Activated T-helper 9 cell treated with anti-CD3 and anti-CD28 coated beads, Interleukin-2, amount 50 U/mL, for 16 hours (primary cell): ENCODE measurements around the gene PHRF1.
A peak's percentile ranks its signal among the peaks of the same experiment; 100 is the strongest.

Source experiments
- DNase-seq: peaks from one replicate; pipeline ENCODE4 v3.0.0-alpha.2; 2020; ENCODE audit warnings: low read depth

PHRF1 gene

DNA sequence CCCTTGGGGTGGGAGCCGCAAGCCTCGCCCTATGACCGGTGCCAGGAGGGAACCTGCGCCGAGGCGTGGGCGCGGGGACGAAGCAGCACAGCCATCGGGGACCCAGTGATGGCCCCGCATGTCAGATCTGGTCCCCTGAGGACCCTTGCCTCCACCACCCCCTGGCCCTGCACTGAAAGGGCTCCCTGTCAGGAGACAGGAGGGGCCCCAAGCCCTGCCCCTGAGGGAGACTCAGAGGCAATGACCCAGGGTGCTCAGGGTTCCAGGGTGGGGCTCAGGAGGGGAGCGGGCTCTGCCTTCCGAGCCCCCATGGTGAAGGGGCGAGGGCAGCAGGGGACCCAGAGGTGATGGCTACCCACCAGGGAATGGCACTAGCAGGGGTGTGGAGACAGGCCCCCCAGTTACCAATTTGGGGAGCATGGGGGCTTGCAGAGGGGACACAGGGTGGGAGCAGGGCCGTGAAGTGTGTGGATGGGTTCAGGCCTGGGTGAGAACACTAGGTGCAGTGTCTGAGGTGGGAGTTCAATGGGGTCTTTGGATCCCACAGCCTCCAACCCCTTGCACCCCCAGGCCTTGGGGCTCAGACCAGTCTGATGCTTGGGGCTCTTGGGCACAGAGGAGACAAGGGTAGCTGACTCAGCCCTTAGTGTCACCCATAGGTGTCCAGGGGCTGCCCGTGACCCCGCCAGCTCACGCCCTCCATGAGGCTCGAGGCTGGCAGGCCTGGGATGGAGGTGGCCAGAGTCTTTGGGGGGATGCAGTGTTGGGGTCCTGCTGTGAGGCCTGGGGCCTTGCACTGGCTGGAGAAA is 38.4 kb upstream of the PHRF1 start:
- no peak for DNase-seq

DNA sequence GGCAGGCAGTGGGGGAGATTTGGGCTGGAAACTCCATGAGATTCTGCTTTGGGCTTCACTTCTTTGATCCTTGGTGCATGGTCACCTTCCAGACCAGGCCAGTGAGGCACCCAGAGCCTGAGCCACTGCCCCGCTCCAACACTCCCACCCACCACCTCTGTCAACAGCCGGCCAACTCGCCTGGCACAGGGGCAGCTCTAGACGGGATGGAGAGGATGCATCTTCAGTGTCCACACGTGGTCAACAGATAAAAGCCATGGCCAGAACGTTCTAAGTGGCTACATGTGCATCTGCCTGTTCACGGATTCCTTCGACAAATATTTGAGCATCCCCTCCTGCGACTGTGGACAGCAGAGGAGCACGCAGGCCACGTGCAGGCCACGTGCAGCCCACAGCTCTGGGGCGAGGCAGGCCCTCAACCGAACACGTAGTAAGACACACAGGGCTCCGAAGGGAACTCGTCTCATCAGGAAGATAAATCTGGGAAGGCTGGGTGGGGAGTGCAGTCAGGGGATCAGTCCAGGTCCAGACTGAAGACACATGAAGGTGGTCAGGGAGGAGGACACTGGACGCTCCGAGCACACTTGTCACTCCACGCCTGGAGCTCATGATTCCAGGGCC is 37.7 kb upstream of the PHRF1 start:
- DNase-seq, result no peak

DNA sequence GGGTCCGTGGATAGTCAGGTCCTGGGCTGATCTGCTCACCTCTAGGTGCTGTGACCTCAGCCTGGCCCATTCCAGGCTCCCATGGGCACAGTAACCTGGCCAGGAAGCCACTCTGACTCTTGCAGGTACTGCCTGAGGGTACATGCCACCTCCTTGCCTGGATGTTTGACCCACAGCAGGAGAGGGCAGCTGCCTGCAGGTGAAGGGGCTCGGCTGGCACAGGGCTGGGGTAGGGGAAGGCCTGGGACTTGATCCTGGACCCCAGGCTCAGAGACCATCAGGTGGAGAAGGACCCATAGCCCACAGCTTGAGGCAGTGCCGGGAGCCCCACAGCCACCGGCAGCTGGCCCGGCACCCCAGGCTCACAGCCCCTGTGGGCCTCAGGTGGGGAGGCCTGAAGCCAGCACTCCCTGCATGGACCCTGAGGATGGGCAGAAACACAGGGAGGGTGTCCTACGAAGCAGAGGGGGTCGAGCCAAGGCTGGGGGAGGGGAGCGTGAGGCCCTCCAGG is 36.2 kb upstream of the PHRF1 start:
- no peak for DNase-seq

DNA sequence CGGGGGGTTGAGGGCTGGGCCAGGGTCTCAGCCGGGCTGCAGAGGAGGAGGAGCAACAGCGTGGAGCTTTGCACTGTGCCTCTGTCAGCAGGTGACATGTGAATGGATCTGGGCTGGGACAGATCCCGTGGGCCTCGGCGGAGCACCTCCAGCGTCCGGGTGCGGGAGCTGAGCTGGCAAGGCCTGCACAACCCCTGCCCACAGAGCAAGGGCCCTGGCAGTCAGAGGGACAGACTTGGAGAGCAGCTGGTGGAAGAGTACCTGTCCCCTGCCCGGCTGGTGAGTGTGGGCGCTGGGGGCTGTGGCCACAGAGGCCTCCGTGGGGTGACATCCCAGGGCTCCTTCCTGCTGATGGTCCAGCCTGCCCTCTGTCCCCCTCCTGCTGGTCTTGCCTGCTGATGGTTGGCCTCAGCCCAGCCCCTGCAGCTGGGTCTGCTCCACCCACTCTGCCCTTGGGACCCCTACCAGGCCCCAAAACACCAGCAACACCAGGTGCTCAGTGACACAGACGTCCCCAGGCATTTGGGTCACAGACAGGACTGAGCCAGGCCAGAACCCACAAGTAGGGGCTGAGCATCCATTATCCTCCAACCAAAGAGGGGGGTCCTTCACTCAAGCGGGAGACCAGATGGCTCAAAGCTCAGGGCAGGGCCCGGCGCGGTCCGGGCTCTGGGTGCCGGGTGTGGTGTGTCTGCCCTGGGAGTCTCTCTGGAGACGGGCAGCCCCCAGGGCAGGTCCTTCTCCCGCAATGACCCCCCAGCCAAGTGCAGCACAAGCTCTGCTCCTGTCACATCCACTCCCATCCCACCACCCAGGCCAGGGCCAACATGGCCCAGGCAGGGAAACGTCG is 35.5 kb upstream of the PHRF1 start:
- no peak for DNase-seq

DNA sequence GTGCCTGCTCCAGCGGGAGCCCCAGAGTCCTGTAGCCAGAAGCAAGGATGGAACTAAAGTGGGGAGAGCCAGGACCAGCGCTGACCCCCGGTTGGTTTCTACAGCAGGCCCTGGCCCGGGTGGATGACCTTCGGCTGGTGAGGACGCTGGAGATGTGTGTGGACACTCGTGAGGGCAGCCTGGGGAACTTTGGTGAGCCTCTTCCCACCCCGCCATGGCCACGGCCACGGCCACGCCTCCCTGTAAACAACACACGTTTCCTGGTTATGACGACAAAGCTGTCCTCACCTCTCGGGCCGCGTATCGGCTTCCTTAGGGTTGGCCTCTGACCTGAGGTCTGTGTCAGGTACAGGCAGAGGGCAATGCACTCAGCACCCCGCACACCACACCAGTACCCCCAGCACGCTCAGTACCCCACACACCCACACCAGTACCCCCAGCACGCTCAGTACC is 34.8 kb upstream of the PHRF1 start:
- no peak for DNase-seq

DNA sequence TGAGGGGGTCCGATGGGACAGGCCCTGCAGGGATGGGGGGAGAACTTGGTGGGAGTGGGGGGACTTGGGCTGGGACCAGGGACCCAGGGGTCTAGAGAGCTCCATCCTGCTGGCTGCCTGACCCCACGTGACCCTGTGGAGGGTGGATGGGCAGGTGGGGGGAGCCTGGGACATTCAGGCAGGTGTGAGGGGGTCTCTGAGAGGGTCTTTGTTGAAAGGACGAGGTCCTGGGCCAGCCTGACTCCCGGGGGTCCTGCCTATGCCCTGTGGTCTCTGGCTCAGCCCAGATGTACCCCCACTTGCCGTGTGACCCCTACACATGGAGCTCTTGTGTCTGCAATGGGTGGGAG is 31.5 kb upstream of the PHRF1 start:
- DNase-seq, result no peak

DNA sequence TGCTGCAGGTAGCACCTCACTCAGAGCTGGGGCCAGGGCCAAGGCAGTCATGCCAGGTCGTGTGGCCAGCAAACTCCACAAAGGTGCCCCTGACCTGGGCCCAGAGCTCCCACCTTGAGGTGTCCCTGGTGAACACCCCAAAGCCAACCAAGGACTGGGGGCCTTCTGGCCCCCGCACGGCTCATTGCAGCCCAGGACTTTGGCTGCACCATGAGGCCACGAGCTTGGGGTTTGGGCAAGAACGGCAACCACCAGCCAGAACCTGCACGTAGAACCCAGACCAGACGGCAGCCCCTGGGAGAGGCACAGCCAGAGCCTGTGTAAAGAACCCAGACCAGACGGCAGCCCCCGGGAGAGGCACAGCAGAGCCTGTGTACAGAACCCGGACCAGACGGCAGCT is 31.1 kb upstream of the PHRF1 start:
- DNase-seq, result no peak

DNA sequence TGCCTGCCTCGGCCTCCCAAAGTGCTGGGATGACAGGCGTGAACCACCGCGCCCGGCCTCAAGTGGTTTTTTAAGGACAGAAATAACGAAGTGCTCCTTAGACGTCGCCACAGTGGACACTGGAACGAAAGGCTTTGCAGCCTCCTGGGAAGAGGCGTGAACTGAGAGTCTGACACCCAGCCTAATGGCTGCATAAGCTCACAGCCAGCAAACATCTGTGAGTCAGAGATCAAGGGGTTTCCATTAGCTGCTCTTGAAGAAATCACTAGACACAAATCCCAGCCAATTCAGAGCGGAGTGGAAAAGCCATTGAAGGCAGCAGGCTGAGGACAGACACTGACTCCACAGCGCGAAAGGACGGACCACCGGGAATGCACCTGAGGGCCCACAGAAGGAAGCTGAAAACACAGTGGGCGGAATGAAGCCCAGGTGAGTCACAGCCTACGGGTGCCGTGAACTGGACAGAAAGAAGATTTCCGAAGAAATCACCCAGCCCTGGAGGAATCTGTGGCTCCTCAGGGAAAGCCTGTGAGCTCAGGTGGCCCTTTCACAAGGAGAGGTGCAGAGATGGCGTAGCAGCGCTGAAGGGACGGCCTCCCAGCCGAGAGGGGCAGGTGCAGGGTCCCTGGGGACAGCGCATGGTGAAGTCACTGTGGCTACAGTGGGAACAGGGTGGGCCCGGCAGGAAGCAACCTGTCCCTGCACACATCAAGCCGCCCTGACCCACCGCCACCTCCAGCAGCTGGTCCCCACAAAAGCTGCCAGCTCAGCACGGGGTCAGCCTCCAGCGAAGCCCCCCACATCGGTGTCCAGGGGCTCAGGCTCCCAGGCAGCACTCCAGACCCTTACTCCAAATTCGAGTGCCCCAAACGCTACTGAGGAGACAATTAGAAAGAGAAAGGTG is 27.3 kb upstream of the PHRF1 start:
- DNase-seq, result no peak

DNA sequence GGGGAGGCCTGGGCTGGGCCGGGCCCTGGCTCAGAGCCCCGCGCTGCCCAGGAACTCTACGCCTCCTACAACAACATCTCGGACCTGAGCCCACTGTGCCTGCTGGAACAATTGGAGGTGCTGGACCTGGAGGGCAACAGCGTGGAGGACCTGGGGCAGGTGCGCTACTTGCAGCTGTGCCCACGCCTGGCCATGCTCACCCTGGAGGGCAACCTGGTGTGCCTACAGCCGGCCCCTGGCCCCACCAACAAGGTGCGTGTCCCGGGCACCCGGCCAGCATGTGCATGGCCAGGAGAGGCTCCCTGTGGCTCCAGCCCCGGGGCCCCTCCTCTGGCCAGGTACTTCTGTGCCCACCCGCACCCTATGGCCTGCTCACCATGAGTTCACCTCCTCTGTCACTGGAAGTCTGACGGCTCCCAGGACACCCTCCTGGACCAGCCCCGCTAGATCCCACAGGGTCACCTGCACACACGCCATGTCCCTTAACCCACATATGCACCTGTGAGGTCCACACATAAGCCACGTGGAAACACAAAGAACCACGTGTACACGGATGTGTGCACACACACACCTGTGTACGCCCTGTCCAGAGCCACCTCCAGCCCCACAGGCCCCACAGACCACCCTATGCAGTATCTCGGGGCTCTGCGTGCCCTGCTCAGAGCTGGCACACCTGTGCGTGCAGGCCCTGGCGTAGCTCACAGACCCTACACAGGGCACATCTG is 26.1 kb upstream of the PHRF1 start:
- DNase-seq, result no peak

DNA sequence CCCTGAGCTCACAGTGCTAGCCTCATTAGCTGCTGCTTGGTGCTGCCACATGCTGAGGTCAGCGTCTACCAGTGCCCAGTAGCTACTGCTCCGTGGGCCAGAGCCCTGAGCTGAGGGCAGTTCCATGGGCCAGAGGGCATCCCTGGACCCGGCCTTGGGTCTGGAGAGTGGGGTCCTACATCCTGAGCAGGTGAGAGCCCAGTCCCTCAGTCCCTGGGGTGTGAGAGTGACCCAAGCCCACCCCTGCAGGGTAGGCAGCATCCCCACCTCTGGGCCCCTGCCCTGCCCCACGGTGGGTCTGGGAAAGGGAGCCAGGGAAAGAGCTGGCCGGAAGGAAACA is 25.6 kb upstream of the PHRF1 start:
- no peak for DNase-seq

DNA sequence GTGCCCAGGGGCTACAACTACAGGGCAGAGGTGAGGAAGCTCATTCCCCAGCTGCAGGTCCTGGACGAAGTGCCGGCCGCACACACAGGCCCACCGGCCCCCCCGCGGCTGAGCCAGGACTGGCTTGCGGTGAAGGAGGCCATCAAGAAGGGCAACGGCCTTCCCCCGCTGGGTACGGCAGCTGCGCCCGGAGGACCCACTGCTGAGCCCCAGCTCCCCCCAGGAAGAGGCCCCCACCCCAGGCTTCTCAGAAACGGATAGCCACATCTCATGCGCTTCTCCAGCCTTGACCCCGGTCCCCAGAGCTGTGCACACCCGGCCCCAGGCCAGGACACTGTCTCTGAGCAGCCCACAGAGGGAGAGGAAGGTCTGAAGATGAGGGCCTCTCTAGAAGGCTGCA is 25.1 kb upstream of the PHRF1 start:
- DNase-seq, result no peak

DNA sequence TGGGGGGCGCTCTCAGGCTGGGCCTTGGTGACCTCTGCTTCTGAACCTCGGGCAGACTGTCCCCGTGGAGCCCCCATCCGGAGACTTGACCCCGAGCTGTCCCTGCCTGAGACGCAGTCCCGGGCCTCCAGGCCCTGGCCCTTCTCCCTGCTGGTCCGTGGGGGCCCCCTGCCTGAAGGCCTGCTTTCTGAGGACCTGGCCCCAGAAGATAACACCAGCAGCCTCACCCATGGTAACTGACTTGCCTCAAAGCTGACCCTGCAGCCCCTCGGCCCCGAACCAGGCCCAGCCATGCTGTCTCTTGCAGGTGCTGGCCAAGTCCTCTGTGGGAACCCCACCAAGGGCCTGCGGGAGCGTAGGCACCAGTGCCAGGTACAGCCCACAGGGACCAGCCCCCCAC is 24.7 kb upstream of the PHRF1 start:
- no peak for DNase-seq

DNA sequence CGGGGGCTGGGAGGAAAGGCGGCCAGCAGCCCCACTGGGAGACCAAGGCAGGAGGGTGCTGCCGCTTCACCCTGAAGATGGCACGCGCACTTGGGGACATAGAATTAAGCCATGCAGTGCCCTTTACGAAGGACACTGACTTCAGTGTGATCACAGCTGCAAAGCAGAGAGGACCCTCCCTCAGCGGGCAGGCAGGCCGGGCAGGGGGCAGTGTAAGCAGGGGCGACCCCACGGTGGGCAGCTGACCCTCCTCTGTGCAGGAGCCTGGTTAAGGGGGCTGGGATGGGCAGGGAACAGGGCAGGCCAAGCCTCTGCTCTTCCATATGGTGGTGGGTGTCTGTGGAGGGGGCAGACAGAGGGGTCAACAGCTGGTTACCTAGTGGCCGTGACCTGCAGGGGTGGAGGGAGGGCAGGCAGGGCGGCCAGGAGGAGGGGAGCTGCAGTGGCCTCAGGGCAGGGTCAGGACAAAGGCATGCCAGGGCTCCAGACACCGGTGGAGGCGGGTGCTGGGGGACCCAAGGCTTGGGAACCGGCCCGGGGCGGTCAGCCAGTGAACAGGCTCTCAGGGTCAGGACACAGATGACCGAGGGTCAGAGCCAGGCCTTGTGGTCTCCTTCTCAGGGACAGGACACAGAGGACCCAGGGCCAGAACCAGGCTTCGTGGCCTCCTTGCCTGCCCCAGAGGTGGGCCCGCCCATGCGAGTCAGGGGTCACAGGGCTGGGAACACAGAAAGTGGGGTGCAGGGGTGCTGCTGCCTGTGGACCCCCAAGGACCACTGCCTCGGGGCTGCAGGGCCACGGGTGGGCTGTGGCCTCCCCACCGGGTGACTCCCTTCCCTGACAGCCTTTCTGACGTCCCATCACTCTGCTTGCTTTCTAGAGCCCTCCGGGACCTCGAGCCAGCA is 22.9 kb upstream of the PHRF1 start:
- no peak for DNase-seq

DNA sequence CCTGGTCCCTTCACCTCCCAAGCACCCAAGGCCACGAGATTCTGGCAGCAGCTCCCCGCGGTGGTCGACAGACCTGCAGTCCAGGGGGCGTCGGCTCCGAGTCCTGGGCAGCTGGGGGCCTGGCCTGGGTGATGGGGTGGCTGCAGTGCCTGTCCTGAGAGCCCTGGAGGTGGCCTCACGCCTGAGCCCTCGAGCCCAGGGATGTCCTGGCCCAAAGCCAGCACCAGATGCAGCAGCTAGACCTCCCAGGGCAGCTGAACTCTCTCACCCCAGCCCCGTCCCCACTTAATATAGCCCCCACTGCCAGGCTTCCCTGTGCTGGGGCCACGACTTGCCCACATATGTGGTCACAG is 22.3 kb upstream of the PHRF1 start:
- DNase-seq, result no peak

DNA sequence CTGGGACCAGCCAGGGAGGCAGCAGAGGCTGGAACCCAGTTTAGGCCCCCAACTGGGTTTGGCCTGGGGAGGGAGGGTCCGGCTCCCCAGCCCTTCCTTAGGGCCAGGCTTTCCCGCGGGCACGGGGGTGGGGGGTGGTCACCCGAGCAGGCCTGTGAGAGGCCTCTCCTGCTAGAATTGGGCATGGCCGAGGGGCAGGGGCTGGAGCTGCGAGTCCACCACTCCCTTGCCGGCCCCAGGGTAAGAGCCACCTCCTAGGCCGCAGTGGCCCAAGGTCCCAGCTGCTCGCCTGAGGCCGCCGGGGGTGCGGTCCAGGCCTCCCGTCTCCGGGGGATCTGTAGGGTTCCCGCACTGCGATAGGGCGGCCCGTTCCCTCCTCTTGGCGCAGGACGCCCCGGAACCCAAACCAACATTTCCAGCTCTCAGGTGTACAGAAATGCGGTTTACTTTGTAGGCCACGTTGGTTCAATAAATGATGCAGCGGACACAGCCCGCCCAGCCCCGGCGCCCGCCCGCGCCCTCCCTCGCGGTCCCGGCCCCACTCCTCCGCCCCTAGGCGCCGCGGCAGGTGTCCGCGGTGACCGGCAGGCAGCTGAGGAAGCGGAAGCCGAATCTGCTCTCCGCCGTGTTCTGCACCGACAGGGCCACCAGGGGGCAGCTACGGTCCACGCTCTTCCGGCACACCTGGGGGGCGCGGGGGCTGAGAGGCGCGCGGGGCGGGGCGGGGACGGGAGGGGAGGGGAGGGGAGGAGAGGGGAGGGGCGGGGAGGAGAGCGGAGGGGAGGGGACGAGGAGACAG is 21.6 kb upstream of the PHRF1 start:
- DNase-seq, result peak; percentile 74

DNA sequence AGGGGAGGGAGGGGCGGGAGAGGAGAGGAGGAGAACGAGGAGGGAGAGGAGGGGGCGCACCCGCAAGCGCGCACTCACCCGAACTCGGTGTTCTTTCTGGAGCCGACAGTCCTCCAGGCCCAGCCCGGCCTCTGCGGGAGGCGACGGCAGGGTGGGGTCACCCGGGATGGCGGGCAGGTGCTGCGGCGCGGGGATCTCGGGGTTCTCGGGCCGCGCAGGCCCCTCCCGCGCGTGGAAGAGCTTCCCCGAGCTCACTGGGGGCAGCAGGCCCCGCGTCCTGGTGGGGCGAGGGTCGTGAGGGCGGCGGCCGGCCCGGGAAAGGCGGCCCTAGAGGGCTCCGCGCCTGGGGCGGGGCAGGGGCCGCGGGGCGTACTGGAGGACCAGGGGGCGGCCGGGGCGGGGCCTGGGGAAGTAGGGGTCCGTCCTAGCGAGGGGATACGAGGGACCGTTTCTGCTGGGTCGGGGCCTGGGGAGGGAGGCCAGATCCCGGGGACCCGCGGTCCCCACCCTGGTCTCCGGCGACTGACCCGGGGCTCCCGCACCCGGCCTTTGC is 21.0 kb upstream of the PHRF1 start:
- DNase-seq, result no peak

DNA sequence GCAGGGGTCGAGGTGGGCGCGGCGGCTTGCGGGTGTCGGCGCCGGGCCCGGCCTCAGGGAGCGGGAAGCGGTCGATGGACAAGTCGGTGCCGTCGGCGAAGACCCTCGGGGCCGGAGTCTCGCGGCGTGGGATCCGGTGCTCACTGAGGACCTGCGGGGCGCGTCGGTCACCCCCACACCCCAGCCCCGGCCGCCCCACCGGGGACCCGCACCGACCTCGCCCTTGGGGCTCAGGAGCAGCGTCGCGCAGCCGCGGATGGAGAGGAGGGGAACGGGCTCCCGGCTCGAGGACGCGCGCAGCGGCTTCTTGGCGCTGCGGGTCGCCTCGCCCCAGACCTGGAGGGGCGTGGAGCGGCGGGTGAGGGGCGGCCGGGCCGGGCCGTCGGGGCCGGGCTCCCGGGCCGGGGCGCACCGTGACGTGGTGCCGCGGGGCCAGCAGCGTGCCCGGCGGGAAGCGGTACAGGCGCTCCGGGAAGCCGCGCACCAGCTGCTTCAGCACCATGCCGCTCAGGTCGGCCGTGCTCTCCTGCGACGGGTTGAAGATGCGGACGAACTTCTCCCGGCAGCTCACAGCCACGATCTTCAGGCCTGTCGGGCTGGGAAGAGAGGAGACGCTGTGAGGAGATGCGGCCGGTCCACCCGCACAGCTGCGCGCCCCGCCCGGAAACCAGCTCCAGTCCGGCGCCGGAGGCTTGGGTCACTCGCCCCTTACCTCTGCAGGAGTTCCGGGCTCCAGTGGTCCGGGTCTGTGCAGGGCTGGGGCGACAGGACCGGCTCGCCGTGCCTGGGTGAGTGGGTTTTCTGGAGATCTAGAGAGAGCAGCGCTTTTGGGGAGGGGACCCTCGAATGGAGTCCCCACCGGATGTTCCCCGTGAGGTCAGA is 20.2 kb upstream of the PHRF1 start:
- DNase-seq, result no peak

DNA sequence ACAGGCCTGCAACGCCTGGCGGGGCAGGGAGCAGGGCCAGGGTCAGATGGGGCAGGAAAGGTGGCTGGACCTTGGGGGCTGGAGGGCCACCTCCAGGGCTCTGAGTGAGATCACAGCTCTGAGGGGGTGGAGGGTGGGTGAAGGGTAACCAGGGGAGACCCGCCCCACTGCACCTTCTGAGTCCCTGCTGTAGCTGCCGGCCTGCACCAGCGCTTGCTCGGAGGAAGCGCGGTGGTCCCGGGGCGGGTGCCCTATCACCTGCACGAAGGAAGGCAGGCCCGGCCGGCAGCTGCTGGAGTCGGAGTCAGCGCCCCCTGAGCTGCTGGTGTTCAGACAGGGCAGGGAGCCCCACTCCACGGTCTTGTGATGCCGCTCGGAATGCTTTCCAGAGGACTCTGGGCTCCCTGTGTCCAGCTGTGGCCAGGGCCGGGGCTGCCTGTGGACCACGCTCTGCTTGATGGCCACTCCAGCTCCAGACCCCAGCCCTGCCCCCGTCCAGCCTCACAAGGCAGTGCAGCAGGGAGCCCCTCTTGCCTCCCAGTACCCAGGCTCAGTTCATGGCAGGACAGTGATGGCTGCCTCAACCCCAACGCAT is 19.5 kb upstream of the PHRF1 start:
- no peak for DNase-seq
